SU-DHL-6 (cell line): ENCODE results near the gene ARL4A.

Source experiments
- H2AFZ ChIP-seq: fragments of 200-600 bp; sonication (generic); 2 replicates; pipeline ENCODE4 v1.6.1; 2014; ENCODE audit warnings: low read depth, mild to moderate bottlenecking, moderate library complexity, mixed read lengths, antibody characterized with exemption, low read length; ENCODE audit not compliant: severe bottlenecking
- H3F3A ChIP-seq: fragments of 200-600 bp; shearing (Covaris generic); 2 replicates; pipeline ENCODE4 v1.6.0; 2016; ENCODE audit warnings: antibody characterized with exemption, mild to moderate bottlenecking; ENCODE audit not compliant: insufficient read depth
- H3K27ac ChIP-seq: fragments of 200-600 bp; sonication (generic); 2 replicates; pipeline ENCODE4 v1.5.1; 2016; ENCODE audit warnings: low read depth, mild to moderate bottlenecking, low read length, moderate library complexity, mixed read lengths
- H3K27me3 ChIP-seq: fragments of 200-600 bp; sonication (generic), shearing (Covaris generic); 2 replicates; pipeline ENCODE4 v1.6.0; 2014; ENCODE audit warnings: mild to moderate bottlenecking, low read length
- H3K36me3 ChIP-seq: fragments of 200-600 bp; sonication (generic); 2 replicates; pipeline ENCODE4 v1.6.1; 2014; ENCODE audit warnings: mild to moderate bottlenecking, low read length, mixed read lengths
- H3K4me2 ChIP-seq: fragments of 300-600, 200-600 bp; shearing (Covaris generic), sonication (generic); 2 replicates; pipeline ENCODE4 v1.6.0; 2014; ENCODE audit warnings: low read length, low read depth, mild to moderate bottlenecking; ENCODE audit not compliant: poor library complexity, severe bottlenecking
- H3K4me3 ChIP-seq: fragments of 200-600 bp; sonication (generic); 2 replicates; pipeline ENCODE4 v1.5.1; 2014; ENCODE audit warnings: antibody characterized with exemption, low read length, mild to moderate bottlenecking, mixed read lengths; ENCODE audit not compliant: insufficient read depth, poor library complexity, severe bottlenecking
- H3K79me2 ChIP-seq: fragments of 200-600 bp; sonication (generic); 2 replicates; pipeline ENCODE4 v1.6.1; 2014; ENCODE audit warnings: mild to moderate bottlenecking, low read length, moderate library complexity; ENCODE audit not compliant: insufficient read depth
- H3K9ac ChIP-seq: fragments of 200-600 bp; sonication (generic); 2 replicates; pipeline ENCODE4 v1.7.0; 2014; ENCODE audit warnings: mild to moderate bottlenecking, low read length
- H3K9me2 ChIP-seq: fragments of 200-600 bp; sonication (generic); replicated peaks from 2 replicates; pipeline ENCODE4 v1.6.1; 2014; ENCODE audit warnings: low read length; ENCODE audit not compliant: insufficient read depth
- H3K9me3 ChIP-seq: fragments of 200-600 bp; sonication (generic); 2 replicates; pipeline ENCODE4 v1.6.1; 2014; ENCODE audit warnings: low read length, mixed read lengths; ENCODE audit not compliant: insufficient read depth
- H4K20me1 ChIP-seq: fragments of 200-600 bp; sonication (generic); 2 replicates; pipeline ENCODE4 v1.6.1; 2014; ENCODE audit warnings: low read depth, mild to moderate bottlenecking, antibody characterized with exemption, low read length, moderate library complexity, mixed read lengths
- EZH2phosphoT487 ChIP-seq: fragments of 200-600 bp; sonication (generic), shearing (Covaris generic); conservative IDR thresholded peaks from 2 replicates; pipeline ENCODE4 v1.6.1; 2018; ENCODE audit warnings: mild to moderate bottlenecking, antibody characterized with exemption, low read length, moderate library complexity, mixed read lengths
- TF ChIP-seq, protein P1 (sequence below): fragments of 200-600 bp; sonication (generic); IDR thresholded peaks from one replicate; pipeline ENCODE4 v1.5.1; 2017; ENCODE audit warnings: antibody characterized with exemption, mild to moderate bottlenecking, low read length, moderate library complexity; ENCODE audit not compliant: insufficient read depth, poor library complexity, severe bottlenecking

The ARL4A gene

GRCh38 chr7:12684733-12685132 lies 2.7 kb upstream of the ARL4A start:
- Histone ChIP-seq H2AFZ (no peak overlapping the region), H3K4me2 (no peak overlapping the region), H3F3A (no peaks in the 10 kb centered on the region), H3K36me3 (no peaks in the 10 kb centered on the region), H4K20me1 (no peaks in the 10 kb centered on the region), H3K9me3 (no peaks in the 10 kb centered on the region), H3K27me3 (no peaks in the 10 kb centered on the region), H3K4me3 (no peak overlapping the region), H3K9ac (no peak overlapping the region), H3K27ac (no peak overlapping the region), H3K9me2 (no peaks in the 10 kb centered on the region), H3K79me2 (no peaks in the 10 kb centered on the region)
- TF ChIP-seq EZH2phosphoT487, result no peak
- TF ChIP-seq, protein P1, sequence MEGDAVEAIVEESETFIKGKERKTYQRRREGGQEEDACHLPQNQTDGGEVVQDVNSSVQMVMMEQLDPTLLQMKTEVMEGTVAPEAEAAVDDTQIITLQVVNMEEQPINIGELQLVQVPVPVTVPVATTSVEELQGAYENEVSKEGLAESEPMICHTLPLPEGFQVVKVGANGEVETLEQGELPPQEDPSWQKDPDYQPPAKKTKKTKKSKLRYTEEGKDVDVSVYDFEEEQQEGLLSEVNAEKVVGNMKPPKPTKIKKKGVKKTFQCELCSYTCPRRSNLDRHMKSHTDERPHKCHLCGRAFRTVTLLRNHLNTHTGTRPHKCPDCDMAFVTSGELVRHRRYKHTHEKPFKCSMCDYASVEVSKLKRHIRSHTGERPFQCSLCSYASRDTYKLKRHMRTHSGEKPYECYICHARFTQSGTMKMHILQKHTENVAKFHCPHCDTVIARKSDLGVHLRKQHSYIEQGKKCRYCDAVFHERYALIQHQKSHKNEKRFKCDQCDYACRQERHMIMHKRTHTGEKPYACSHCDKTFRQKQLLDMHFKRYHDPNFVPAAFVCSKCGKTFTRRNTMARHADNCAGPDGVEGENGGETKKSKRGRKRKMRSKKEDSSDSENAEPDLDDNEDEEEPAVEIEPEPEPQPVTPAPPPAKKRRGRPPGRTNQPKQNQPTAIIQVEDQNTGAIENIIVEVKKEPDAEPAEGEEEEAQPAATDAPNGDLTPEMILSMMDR, result no peak

- Histone ChIP-seq H3K9me2 (no peaks in the 10 kb centered on the region), H3K27me3 (no peaks in the 10 kb centered on the region), H3K9me3 (no peaks in the 10 kb centered on the region), H3K4me3 (no peak overlapping the region), H3K36me3 (no peaks in the 10 kb centered on the region), H3F3A (no peaks in the 10 kb centered on the region), H3K27ac (no peak overlapping the region), H3K79me2 (no peaks in the 10 kb centered on the region), H3K4me2 (no peak overlapping the region), H4K20me1 (no peaks in the 10 kb centered on the region), H2AFZ (no peak overlapping the region), H3K9ac (no peak overlapping the region)
- TF ChIP-seq, protein P1, result no peak
- no peak for TF ChIP-seq EZH2phosphoT487
Measured at GRCh38 chr7:12685550-12685949, 1.9 kb upstream of the ARL4A start.

- Histone ChIP-seq H3K9me2 (no peaks in the 10 kb centered on the region), H3K4me3 (no peak overlapping the region), H3K79me2 (no peaks in the 10 kb centered on the region), H3K36me3 (no peaks in the 10 kb centered on the region), H3K27ac (no peak overlapping the region), H3F3A (no peaks in the 10 kb centered on the region), H3K9ac (no peak overlapping the region), H3K4me2 (no peak overlapping the region), H3K9me3 (no peaks in the 10 kb centered on the region), H2AFZ (no peak overlapping the region), H4K20me1 (no peaks in the 10 kb centered on the region), H3K27me3 (no peaks in the 10 kb centered on the region)
- TF ChIP-seq, protein P1, result no peak
- TF ChIP-seq EZH2phosphoT487, result no peak
Measured at GRCh38 chr7:12686234-12686890, 1.1 kb upstream of the ARL4A start.
